ENCODE results near the gene ARMC7. TPM values are rescaled to one million over a fixed set of nuclear protein-coding genes. Genes with fewer than 3 reads are reported as not detected.
A peak's percentile ranks its signal among the peaks of the same experiment; 100 is the strongest.

The ARMC7 gene
- 12.8 TPM for total RNA-seq

DNA sequence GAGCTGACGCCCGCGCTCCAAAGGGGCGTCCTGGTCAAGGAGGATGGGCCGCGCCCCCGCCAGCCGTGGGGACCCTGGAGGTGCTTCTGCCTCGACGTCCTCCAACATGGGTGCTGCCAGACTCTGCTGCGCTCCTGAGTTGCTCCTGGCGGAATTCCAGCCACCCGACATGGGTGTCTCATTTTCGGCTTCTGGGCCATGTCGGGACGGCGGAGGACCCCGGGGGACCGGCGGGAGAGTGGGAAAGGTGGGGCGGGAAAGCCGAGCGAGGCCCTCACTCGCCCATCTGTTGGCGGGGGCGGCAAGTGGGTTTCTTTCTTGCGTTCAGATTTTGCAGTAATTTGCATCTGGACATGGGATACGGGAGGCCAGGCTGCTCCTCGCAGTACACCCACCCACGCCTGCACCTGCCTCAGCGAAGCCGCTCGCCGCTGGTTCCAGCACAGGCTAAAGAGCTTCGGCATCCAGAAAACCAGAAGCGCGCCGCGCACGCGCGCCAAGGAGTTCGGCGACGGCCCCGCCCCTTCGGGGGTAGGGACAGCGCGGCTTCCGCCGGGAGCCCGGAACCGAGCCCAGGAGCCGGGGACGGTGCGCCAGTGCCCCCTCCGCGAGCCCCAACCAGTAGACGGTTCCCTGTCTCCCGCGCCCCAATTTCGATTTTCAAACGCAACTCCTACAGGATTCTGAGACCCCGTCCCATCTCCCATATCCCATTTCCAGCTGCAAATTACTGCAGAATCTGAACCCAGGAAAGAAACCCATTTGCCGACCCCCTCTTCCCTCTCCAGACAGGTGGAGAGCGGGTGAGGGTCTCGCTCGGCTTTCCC lies at the start of gene ARMC7:
Gene ARMC7, plus strand, starts transcription at position 563 of the 827 bp plus-strand sequence. CDS start 320 bp downstream, outside the sequence.
- H3K4me3 ChIP-seq: peak within 1 kb of the TSS; percentile 86 to 95
- no peak for TF ChIP-seq CTCF (IDR thresholded peaks at IDR 0.05)
- peak; percentile 76 to 83 for TF ChIP-seq POLR2AphosphoS5 (IDR thresholded peaks at IDR 0.05; ENCODE audit: insufficient read depth in 1 of 2, low read depth in 1 of 2)
- TF ChIP-seq POLR2A (IDR thresholded peaks at IDR 0.05): peak in 1 of 2 donors; percentile 62
- H3K27ac ChIP-seq: peak within 1 kb of the TSS; percentile 87
- H3K27me3 ChIP-seq: no peaks in the 10 kb centered on the region
- DNase-seq (ENCODE audit: extremely low spot score in 2 of 2): no peak
- H3K4me1 ChIP-seq: peaks cover 34% of the 10 kb centered on the region
- no peaks in the 10 kb centered on the region for H3K36me3 ChIP-seq
- intact Hi-C loops (cut with DNase I): loop anchor here (5.0 to 10.0 kb wide), 3 partner anchors 93 to 755 kb away; no protein-coding TSS in a partner anchor
- H3K9me3 ChIP-seq: no peaks in the 10 kb centered on the region

DNA sequence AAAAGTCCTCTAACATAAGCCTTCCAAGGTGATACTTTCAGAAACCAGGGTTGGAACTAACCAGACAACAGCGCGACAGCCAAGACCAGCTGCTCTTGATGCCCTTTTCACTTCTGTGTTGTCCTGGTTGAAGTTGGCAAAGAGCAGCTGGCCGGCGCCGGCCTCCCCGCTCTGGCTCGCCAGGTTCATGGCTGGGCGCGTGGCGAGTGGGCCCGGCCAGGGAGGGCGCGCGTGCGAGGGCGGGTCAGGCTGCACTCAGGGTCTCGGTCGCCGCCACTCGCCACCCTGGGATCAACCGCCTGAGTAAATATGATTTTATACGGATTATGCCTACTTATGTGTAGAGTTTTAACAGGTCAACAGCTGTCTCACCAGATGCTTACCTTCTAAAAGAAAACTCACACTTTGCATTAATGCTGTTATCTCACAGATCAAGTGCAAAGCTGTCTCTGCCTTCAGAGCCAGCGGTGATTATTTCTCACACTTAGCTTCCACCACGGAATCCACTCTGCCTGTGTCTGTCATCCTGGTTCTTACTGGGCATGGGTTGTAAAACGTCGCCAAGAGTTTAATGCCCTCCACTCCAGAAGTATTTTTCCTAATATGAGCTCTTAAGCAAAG lies 49.2 kb upstream of the ARMC7 start:
- H3K27me3 ChIP-seq: no peaks in the 10 kb centered on the region
- H3K4me3 ChIP-seq: no peak overlapping the region
- DNase-seq (ENCODE audit: extremely low spot score in 2 of 2): no peak
- H3K4me1 ChIP-seq: peaks cover 4% of the 10 kb centered on the region
- H3K9me3 ChIP-seq: no peaks in the 10 kb centered on the region
- no peak for TF ChIP-seq POLR2AphosphoS5 (IDR thresholded peaks at IDR 0.05; ENCODE audit: insufficient read depth in 1 of 2, low read depth in 1 of 2)
- no peak for TF ChIP-seq POLR2A (IDR thresholded peaks at IDR 0.05)
- no peak for TF ChIP-seq CTCF (IDR thresholded peaks at IDR 0.05)
- peak overlapping the region; percentile 9 for H3K27ac ChIP-seq
- intact Hi-C loops (cut with DNase I): no loop called here
- peaks cover 0 to 54% of the 10 kb centered on the region in 2 donors for H3K36me3 ChIP-seq

- intact Hi-C loops (cut with DNase I): no loop called here
Measured at GRCh38 chr17:75061055-75061438, 48.7 kb upstream of the ARMC7 start.

GRCh38 chr17:75061618-75062017 lies 48.2 kb upstream of the ARMC7 start:
- Histone ChIP-seq H3K9me3 (no peaks in the 10 kb centered on the region), H3K4me1 (peaks cover 4% of the 10 kb centered on the region), H3K36me3 (peaks cover 0 to 49% of the 10 kb centered on the region in 2 donors), H3K27ac (no peak overlapping the region), H3K27me3 (no peaks in the 10 kb centered on the region), H3K4me3 (no peak overlapping the region)
- no peak for DNase-seq (ENCODE audit: extremely low spot score in 2 of 2)
- TF ChIP-seq POLR2A (IDR thresholded peaks at IDR 0.05) (no peak), CTCF (IDR thresholded peaks at IDR 0.05) (no peak), POLR2AphosphoS5 (IDR thresholded peaks at IDR 0.05; ENCODE audit: insufficient read depth in 1 of 2, low read depth in 1 of 2) (no peak)
- intact Hi-C loops (cut with DNase I): no loop called here

More at GRCh38 chr17:75061055-75061438, 48.7 kb upstream of the ARMC7 start:
- H3K4me1 ChIP-seq: peaks cover 4% of the 10 kb centered on the region
- no peak overlapping the region for H3K27ac ChIP-seq
- peaks cover 0 to 49% of the 10 kb centered on the region in 2 donors for H3K36me3 ChIP-seq
- TF ChIP-seq POLR2AphosphoS5 (IDR thresholded peaks at IDR 0.05; ENCODE audit: insufficient read depth in 1 of 2, low read depth in 1 of 2) (no peak), POLR2A (IDR thresholded peaks at IDR 0.05) (no peak), CTCF (IDR thresholded peaks at IDR 0.05) (no peak)
- H3K4me3 ChIP-seq: no peak overlapping the region
- H3K9me3 ChIP-seq: no peaks in the 10 kb centered on the region
- no peak for DNase-seq (ENCODE audit: extremely low spot score in 2 of 2)
- H3K27me3 ChIP-seq: no peaks in the 10 kb centered on the region
